Breast epithelium (tissue), 4 donors: ENCODE measurements around the gene TMTC2. TPM values are rescaled to one million over a fixed set of nuclear protein-coding genes. Genes with fewer than 3 reads are reported as not detected.

Experiments
- DNase-seq, 2 donors: peaks; one replicate each; pipeline ENCODE4 v3.0.0-alpha.2; 2019; ENCODE audit warnings: low spot score in 2 of 2
- H3K27ac ChIP-seq, 2 donors: fragments of 200-600 bp; sonication (generic) in 1 of 2; one replicate each; pipeline ENCODE4 v1.5.1; 2016 to 2019; ENCODE audit warnings: mild to moderate bottlenecking in 1 of 2
- H3K27me3 ChIP-seq, 2 donors: fragments of 200-600 bp; sonication (generic) in 1 of 2; one replicate each; pipeline versions ENCODE4 v1.5.1 to v1.6.0; 2017 to 2019; ENCODE audit warnings: control low read depth in 1 of 2, mild to moderate bottlenecking in 1 of 2
- H3K36me3 ChIP-seq: fragments of 200-600 bp; one replicate; pipeline ENCODE4 v1.5.1; 2019
- H3K4me1 ChIP-seq, 2 donors: fragments of 200-600 bp; sonication (generic); one replicate each; pipeline ENCODE4 v1.5.1; 2016 to 2019; ENCODE audit warnings: control low read depth in 1 of 2
- H3K4me3 ChIP-seq, 3 donors: fragments of 200-600 bp; sonication (generic); 1 replicate in 2 of 3; 2 replicates in 1 of 3; pipeline ENCODE4 v1.5.1; 2016 to 2019; ENCODE audit warnings: mild to moderate bottlenecking in 3 of 3, moderate library complexity in 2 of 3
- H3K9me3 ChIP-seq, 2 donors: fragments of 200-600 bp; sonication (generic) in 1 of 2; one replicate each; pipeline ENCODE4 v1.5.1; 2016 to 2019; ENCODE audit warnings: control low read depth in 1 of 2
- POLR2A ChIP-seq: fragments of 450-650 bp; IDR thresholded peaks from one replicate; pipeline ENCODE4 v1.6.1; 2016; ENCODE audit warnings: antibody characterized with exemption, mild to moderate bottlenecking, moderate library complexity
- POLR2AphosphoS5 ChIP-seq, 3 donors: sonication (generic); formaldehyde crosslinking; IDR thresholded peaks; one replicate each; pipeline ENCODE4 v1.6.1; 2017; ENCODE audit warnings: antibody characterized with exemption in 3 of 3
- intact Hi-C: fragments of 100-400 bp; cut with DNase I; formaldehyde crosslinking; loops from one replicate; pipeline ENCODE4 v1.15.1; 2023; ENCODE audit warnings: low total_unique reads
- total RNA-seq, 3 donors: library from RNA; depleted of rRNA; stranded (reverse); fragments of >200 nt; gene quantifications; one replicate each; pipeline ENCODE4 v1.1.0, GENCODE V29; 2016
- TF ChIP-seq, protein P1 (sequence below), 3 donors: fragments of 450-650 bp; IDR thresholded peaks; one replicate each; pipeline ENCODE4 v1.5.1; 2016 to 2017; ENCODE audit warnings: antibody characterized with exemption in 3 of 3, mild to moderate bottlenecking in 3 of 3, moderate library complexity in 3 of 3

TMTC2 gene
- total RNA-seq, 3 donors from 2014 or later = 7.0 to 28.8 (median 19.3) TPM

DNA sequence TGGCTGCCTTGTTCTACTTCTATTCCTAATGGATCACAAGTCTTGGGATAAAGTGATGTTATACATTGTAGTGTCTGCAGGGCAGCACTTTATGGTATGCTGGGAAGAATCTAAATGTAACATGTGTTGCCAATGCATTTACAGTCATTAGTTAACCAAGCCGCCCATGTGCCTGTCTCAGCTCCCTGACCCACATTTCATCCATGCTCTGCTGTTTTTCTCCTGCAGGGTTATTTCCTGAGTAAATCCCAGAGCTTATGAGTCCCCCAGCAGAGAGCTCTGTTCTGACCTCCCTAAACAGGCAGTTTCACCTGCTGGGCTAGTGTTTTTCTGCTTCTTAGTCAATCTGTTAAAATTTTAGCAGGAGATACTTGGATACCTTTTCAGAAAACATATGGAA lies 4.4 kb upstream of the TMTC2 start:
- Histone ChIP-seq H3K36me3 (no peaks in the 10 kb centered on the region), H3K4me3 (no peak overlapping the region), H3K9me3 (no peaks in the 10 kb centered on the region), H3K27ac (no peak overlapping the region), H3K4me1 (peaks cover 0 to 8% of the 10 kb centered on the region in 2 donors), H3K27me3 (no peaks in the 10 kb centered on the region)
- intact Hi-C loops = no loop called here
- no peak for TF ChIP-seq POLR2AphosphoS5 (IDR thresholded peaks at IDR 0.05)
- TF ChIP-seq, protein P1, sequence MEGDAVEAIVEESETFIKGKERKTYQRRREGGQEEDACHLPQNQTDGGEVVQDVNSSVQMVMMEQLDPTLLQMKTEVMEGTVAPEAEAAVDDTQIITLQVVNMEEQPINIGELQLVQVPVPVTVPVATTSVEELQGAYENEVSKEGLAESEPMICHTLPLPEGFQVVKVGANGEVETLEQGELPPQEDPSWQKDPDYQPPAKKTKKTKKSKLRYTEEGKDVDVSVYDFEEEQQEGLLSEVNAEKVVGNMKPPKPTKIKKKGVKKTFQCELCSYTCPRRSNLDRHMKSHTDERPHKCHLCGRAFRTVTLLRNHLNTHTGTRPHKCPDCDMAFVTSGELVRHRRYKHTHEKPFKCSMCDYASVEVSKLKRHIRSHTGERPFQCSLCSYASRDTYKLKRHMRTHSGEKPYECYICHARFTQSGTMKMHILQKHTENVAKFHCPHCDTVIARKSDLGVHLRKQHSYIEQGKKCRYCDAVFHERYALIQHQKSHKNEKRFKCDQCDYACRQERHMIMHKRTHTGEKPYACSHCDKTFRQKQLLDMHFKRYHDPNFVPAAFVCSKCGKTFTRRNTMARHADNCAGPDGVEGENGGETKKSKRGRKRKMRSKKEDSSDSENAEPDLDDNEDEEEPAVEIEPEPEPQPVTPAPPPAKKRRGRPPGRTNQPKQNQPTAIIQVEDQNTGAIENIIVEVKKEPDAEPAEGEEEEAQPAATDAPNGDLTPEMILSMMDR (IDR thresholded peaks at IDR 0.05) = no peak
- no peak for TF ChIP-seq POLR2A
- no peak for DNase-seq

DNA sequence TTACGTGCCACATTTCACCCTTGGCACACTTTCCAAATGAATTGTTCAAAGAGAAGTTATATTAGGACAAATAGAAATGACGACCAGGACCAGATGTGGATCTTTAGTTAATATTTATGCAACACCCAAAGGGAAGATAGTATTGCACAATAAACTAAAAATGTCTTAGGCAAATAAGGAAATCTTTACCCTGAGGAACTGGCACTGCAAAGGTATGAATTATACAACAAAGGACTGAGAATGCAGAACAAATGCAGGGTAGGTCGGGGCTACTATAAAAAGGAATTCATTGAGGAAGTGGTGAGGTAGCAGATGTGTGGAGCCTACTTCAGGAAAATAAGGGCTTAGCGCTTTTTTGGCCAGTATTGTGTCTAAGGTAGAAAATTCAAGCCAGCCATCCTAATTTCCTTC lies 3.9 kb upstream of the TMTC2 start:
- Histone ChIP-seq H3K4me3 (no peak overlapping the region), H3K27me3 (no peaks in the 10 kb centered on the region), H3K36me3 (no peaks in the 10 kb centered on the region), H3K27ac (peak overlapping the region in 1 of 2 donors; percentile 33), H3K9me3 (no peaks in the 10 kb centered on the region), H3K4me1 (peaks cover 0 to 8% of the 10 kb centered on the region in 2 donors)
- TF ChIP-seq, protein P1 (IDR thresholded peaks at IDR 0.05) = no peak
- TF ChIP-seq POLR2AphosphoS5 (IDR thresholded peaks at IDR 0.05) (no peak), POLR2A (no peak)
- no peak for DNase-seq
- intact Hi-C loops = no loop called here

DNA sequence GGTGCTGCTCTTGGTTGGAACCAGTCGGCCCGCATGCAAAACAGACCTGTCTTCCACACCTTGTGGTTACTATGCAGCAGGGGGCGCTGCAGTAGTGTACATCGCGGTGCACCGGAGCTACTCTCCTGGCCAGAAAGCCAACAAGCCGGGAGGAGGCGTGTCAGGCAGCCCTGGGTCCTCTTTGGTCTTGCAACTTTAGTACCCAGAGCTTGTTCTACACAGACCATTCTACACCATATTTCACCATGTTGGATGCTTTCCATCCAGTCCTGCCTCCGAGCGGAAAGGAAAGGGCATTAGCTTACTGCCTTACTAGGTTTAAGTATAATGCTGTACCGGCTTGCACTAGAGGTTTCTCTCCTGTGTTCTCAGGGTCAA lies 927 bp upstream of the TMTC2 start:
- Histone ChIP-seq H3K27me3 (no peaks in the 10 kb centered on the region), H3K9me3 (no peaks in the 10 kb centered on the region), H3K36me3 (no peaks in the 10 kb centered on the region), H3K27ac (peak overlapping the region; percentile 93 to 96), H3K4me1 (peaks cover 0 to 17% of the 10 kb centered on the region in 2 donors), H3K4me3 (peak overlapping the region; percentile 77 to 82 (median 79))
- TF ChIP-seq, protein P1 (IDR thresholded peaks at IDR 0.05) = peak; percentile 82 to 88 (median 86)
- TF ChIP-seq POLR2AphosphoS5 (IDR thresholded peaks at IDR 0.05) = peak; percentile 24 to 42 (median 40)
- no peak for TF ChIP-seq POLR2A
- peak; percentile 94 to 97 for DNase-seq
- intact Hi-C loops = no loop called here

DNA sequence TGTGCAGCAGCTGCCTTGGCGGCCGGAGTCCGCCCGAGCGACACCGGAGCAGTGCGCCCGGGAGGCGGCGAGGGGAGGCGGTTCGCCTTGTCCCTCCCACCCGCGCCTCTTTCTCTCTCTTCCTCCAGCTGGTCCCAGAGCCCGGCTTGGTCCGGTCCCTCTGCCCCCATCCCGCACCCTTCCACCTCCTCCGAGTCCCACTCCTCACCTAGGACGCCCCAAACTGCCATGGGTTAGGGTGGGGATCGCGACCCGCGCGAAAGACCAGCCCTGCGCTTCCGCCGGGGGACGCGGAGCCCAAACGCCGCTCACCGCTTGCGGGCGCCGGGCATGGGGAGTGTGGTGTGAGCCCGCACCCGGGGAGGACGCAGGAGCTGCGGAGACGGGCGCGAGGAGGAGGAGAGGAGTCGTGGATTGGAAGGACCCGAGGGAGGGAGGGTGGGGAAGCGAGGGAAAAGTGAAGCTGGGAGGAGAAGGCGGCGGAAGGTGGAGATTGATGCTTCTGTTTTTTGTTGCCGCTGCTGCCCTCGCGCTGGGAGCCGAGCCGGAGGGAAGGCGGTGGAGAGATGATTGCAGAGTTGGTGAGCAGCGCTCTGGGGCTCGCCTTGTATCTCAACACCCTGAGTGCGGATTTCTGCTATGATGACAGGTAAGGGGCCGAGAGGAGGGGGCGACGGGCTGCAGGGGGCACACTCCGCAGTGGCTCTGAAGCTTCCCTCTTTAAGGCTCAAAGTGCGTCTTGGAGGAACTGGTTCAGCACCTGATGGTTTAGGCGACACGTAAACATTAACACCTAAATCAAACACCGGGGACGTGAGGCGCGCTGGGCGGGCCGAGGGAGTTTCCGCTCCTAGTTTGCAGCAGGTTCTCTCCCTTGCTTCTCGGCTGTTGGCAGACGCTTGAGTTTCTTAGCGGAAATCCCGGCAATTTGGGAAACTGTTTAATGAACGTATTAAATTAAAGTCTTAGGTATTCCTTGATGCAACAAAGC lies 610 bp downstream of the TMTC2 start:
- Histone ChIP-seq H3K36me3 (no peaks in the 10 kb centered on the region), H3K27me3 (no peaks in the 10 kb centered on the region), H3K27ac (peak overlapping the region; percentile 93 to 96), H3K4me1 (peaks cover 0 to 17% of the 10 kb centered on the region in 2 donors), H3K4me3 (peak overlapping the region; percentile 77 to 82 (median 79)), H3K9me3 (no peaks in the 10 kb centered on the region)
- intact Hi-C loops = no loop called here
- peak; percentile 24 to 57 for DNase-seq
- TF ChIP-seq POLR2AphosphoS5 (IDR thresholded peaks at IDR 0.05) (peak in 1 of 3 donors; percentile 38), POLR2A (no peak)
- TF ChIP-seq, protein P1 (IDR thresholded peaks at IDR 0.05) = no peak

DNA sequence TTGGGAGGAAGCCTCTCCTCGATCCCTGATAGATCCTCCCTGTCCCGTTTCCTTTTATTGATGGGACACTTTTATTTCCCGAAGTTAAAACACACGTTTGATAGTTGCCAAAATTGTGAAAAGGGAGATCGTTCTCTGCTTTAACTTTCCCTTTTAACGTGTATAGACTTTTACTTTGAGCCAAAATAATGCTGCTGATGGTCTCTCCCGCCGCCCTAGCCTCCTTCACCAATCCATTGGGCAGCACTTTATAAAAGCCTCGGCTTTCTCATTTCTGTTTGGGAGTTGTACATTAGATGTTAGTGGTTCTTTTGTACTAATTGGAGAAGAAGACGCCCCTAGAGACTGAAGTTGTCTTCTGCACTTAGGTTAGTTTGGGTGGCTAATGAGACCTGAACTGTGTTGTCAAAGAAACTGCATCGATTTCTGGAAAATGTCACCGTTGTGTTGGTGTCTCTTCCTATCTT lies 1.4 kb downstream of the TMTC2 start:
- peak overlapping the region; percentile 93 to 96 for H3K27ac ChIP-seq
- H3K4me1 ChIP-seq = peaks cover 0 to 13% of the 10 kb centered on the region in 2 donors
- intact Hi-C loops = no loop called here
- no peak for DNase-seq
- TF ChIP-seq, protein P1 (IDR thresholded peaks at IDR 0.05) = no peak
- TF ChIP-seq POLR2AphosphoS5 (IDR thresholded peaks at IDR 0.05) (no peak), POLR2A (no peak)
- no peaks in the 10 kb centered on the region for H3K36me3 ChIP-seq
- H3K9me3 ChIP-seq = no peaks in the 10 kb centered on the region
- peak overlapping the region; percentile 77 to 82 (median 79) for H3K4me3 ChIP-seq
- no peaks in the 10 kb centered on the region for H3K27me3 ChIP-seq
